Non-pigmented ciliary epithelial cell (primary cell): Measurements from ENCODE around the gene KIAA1614.

Source experiments
- DNase-seq: peaks from one replicate; pipeline ENCODE4 v3.0.0-alpha.2; 2010; ENCODE audit warnings: low read depth

The KIAA1614 gene, protein sequence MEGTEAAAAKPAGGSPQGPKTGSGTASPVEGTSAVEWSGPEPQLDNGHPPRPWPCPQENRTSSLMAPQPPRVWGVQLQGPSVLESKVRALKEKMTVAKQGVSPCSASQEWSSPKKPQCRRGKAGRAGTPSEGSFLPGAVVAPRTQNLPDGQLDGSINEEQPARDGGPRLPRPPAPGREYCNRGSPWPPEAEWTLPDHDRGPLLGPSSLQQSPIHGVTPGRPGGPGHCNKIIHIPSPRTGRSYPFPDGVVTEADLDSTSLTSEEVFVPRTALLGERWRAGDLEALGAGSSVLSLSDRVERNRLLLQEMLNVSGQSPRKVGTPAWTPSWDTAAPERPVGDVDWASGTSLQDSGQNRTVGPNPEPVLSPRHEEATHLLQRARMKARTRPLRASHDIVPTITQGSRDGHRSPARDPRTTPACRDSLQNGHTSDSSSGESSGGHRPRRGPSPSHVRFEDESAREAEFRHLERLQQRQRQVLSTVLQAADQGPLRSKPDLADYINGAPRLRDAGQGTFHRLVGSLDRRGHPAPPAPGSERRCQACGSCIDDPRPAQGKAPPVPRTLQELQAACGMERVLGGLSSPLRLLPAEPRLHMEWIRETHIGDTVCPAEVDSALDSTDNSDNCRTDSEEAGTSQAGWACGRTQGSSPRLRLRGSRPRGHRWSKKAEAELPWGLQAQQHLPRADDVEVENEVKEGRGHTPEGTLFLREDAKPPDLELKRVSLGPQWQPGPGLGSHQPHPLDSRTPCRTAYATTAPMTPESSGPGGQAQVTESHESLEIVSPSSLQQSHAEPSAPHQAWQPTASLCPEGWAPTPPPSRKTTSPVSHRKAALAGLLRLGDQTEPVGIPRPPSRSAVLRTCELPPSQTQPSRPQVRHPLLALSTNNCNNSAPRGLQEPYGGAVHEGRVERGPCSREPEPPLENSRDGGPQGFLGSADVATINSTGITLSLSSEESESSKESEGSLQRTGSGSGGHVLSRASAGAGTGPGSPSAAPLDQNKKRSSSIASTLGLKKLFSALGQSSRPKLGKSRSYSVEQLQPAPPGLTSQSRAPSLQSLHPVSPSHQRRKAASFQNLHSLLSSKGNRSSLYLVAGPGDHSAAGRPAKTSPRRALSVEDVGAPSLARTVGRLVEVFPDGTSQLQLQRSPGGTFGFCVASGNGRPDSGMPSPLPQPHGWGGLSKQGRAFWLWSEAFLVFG

DNA sequence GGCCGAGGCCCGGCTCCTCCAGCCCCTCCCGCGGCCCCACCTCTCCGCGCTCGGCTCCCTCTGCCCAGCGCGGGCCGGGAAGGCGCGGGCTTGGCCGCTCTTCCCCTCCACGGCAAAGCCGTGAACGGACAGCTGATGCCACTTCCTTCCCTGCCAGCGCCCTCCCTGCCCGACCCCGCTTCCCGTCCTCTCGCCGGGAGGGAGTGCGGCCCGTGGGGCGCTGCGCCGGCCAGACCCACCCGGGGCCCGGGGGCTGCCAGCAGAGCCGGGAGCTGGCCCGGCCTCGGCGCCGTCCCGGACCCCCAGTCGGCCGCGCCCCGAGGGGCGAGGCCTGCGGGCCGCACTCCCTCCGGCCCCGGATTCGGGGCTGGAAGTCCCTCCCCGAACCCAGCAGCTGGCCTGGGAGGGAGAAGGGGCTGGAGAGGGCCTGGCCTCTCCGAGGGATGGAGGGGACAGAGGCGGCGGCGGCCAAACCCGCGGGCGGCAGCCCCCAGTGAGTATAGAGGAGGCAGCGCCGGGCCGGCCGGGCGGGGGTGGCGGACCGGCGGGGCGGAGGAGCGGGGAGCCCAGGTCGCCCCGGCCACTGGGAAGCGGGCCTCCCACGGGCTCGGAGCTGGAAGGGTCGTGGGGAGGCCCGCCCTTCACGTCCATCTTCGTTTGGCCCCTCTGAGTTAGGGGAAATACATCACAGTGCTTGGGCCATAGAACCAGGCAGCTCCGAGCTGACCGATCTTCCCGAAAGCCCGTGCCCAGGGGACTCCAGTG, at the start of gene KIAA1614:
KIAA1614 (plus strand) TSS at position 97 of the 765 bp plus-strand sequence; CDS start at position 444, 347 bp downstream.
- no peak for DNase-seq

DNA sequence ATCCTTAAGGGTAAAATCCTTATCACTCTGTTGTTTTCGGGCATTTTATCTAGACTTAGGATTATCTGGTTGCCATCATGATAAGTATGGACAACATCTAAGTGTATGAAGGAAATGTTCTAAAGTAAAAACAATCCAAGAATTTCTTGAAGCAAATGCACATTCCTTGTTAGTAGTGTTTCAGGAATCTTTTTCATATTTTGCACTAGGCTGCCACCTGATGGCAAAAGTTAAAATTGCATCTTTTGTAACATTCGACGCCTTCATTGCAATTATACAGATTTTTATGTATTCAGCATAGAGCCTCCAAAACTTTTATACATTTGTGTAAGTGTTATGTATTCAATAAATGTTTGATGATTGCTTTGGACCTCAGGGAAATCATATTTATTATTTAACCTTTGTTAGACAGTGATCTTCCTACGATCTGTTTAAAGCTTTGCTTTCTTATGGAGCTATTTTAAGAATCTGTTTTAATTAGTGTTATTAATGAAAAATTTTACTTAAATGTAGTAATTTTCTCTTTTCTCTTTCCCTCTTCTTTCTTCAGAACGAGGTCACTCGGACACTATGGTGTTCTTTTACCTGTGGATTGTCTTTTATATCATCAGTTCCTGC, 49.4 kb upstream of the KIAA1614 start:
- DNase-seq: no peak

DNA sequence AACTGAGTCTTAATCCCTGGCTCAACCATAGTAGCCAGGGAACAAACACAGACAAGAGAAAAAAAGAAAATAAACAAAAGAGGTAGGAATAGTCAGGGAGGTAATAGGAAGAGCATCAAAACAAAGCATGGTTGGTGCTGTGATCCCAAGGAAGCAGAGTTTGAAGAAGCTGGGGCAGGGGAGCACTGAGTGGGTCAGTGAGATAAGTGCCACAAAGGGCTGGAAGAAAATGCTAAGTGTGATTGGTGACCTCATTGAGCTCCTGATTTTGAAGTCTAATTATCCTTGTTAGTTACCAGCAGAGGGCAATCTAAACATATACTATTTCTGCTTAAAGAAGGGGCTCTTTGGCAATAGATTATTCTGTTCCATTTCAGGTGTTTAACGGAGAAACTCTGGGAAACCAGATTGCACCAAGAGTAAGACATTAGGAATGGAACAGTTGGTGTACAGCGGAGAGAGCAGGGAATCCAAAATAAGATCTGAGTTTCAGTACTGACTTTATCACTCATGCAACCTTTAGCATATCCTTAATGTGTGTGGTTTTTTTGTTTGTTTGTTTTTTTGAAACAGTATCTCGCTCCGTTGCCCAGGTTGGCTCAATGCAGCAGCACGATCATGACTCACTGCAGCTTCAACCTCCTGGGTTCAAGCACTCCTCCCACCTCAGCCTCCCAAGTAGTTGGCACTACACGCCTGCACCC, 30.7 kb upstream of the KIAA1614 start:
- DNase-seq: no peak

DNA sequence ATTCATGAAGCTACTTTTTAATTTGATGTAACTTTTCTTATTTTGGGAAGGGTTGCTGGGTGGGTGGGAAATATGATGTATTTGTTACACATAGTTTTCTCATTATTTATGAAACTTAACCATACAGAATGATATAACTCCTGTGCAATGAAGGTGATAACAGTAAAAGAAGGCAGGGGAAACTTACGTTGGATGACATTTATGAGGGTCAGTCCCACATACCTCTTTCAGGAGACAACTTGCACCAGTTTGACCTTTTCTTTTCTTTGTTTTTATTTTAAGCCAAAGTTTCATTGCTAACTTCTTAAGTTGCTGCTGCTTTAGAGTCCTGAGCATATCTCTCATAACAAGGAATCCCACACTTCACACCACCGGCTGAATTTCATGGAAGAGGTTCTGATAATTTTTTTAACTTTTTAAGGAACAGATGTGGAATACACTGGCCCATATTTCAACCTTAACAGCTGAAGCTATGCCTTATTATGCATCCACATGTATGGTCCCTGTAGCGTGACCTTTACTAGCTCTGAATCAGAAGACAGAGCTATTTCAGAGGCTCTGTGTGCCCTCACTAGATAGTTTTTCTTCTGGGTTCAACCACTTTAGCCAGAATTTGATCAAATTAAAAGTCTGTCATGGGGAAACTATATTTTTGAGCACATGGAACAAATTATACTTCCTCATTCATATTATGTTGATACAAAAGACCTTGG, 28.0 kb upstream of the KIAA1614 start:
- no peak for DNase-seq

DNA sequence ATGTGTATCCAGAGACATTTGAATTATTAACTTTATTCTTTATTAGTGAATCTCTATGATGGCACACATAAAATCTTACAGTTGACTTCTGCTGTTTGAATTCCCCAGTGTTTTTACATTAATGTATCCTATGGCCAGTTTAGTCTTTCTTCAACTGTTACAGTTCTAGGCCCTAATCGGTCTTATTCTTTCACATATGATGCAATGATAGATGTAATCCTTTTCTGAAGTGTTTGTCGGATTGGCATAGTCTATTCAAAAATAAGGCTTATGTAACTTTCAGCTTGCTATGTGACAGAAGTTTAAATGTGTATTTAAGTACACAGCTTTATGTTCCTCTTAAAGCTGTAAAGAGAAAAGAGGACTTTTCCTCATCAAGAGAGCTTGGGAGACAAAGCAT, 26.4 kb upstream of the KIAA1614 start:
- DNase-seq: no peak

DNA sequence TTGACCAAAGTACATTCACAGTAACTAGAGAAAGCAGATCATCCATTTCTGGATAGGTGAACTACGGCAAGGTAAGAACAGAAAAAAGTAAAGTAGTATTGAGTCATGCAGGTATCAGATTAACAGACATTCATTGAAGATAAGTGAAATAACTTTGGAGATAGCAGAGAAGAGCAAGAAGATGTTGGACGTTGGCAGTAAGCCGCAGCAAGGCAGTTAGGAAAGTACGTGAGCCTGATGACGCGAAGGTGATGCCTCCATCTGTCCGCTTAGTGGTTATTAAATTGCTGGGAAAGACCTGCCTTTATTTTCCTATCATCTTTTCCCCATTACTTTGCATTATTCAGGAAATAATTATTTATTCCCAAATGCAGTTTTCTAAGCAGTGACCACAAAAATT, 24.9 kb upstream of the KIAA1614 start:
- DNase-seq: no peak

DNA sequence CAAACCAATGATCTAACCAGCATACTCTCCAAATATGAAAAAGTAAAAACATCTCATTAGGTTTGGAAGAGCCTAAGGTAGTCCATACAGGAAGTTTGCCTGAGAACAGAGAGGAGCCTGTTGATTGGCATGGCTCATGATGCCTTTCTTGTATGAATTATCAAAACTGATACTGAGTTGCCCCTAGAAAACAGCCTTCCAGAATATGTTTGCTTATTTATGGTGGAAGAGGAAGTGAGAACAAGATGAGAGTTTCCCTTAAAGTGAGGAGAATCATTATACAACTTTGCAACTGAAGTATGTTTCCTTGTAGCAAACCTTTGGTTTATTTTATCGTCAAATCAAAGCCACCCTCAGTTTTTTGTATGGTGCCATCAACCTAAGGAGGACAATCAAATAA, 23.8 kb upstream of the KIAA1614 start:
- DNase-seq: no peak

DNA sequence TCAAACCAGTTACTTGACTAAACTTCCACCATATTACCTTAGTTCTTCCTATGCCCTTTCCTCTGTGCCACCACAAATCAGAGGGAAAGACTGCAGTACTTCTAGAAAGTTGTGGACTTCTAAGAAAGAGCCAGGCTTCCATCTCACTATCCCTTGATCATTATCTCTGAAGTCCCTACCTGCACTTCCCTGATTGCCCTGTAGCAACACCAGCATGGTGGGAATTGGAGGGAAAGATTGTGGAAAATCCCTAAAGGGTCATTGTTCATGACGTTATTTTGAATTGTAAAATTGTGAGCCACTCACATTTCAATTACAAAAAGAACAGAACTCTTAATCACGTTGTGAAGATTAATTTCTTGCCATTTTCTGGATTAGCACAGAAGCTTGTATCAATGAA, 23.4 kb upstream of the KIAA1614 start:
- DNase-seq: no peak

DNA sequence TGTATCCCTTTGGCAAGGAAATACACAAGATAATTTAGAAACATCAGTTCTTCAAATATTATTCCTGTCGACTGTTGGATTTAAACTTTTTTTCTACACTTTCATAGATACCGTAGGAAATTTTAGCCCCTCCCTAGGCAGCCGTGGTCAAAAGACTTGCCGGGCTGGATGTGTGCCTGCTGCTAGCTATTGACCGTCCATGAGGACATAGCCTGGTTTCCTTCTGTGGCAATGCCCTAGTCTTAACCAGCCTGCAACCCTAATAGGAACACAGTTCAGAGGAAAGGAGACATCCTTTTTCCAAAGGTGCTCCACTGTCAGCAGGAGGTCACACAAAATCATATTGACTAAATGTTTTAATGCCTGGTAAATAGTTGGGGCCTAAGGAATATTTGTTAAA, 20.4 kb upstream of the KIAA1614 start:
- no peak for DNase-seq

DNA sequence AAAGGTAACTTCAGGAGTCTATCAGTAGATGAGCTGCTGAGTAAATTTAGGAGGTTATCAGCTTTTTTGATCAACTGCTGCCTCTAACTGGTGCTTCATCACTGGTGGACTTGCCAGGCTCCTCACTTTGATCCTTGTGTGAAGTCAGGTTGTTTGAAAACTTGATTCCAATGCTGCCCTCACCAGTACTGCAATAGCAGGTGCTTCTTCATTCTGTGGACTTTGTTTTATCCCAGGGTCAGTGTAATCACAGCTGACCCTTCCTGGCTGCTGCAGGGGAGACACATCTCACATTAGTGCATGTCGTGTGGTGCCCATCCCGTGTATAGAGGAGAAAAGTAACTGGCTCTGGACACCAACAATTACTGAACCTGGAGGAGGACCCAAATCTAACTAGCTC, 20.0 kb upstream of the KIAA1614 start:
- DNase-seq: no peak

DNA sequence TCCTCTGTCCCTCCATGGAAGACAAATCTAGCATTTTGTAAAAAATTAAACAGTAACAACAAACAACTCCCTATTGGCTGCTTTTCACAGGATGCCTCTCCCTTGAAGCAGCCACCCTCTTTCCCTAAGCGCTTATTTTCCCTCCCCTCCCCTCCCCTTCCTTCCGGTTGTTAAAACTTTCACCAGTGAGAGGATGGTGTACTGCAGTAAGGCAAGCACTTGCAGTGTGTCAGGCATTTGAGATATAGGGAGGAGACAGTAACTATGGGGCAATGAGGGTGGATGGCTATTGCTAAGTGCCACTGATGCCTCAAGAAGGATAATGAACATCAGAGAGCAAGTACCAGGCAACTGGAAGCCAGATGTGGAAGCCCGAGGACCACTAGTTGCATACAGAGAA, 19.1 kb upstream of the KIAA1614 start:
- DNase-seq: no peak

DNA sequence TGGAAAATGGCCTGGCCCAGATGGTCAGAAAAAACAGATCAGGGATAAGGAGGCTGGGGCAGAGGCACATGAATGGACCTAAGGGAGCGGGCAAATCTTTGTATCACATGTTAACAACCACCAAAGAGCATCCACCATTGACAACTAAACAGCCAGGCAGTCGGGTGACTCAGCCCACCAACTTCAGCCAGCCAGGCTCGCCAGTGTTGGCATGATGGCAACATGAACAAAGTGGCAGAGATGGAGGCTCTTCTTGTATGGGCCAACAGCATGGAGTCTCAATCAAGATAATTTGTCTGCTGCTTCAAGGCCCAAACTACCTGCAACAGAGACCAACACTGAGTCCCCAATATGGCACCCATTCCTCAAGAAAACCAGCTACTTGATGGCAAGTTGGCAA, 16.5 kb upstream of the KIAA1614 start:
- no peak for DNase-seq

DNA sequence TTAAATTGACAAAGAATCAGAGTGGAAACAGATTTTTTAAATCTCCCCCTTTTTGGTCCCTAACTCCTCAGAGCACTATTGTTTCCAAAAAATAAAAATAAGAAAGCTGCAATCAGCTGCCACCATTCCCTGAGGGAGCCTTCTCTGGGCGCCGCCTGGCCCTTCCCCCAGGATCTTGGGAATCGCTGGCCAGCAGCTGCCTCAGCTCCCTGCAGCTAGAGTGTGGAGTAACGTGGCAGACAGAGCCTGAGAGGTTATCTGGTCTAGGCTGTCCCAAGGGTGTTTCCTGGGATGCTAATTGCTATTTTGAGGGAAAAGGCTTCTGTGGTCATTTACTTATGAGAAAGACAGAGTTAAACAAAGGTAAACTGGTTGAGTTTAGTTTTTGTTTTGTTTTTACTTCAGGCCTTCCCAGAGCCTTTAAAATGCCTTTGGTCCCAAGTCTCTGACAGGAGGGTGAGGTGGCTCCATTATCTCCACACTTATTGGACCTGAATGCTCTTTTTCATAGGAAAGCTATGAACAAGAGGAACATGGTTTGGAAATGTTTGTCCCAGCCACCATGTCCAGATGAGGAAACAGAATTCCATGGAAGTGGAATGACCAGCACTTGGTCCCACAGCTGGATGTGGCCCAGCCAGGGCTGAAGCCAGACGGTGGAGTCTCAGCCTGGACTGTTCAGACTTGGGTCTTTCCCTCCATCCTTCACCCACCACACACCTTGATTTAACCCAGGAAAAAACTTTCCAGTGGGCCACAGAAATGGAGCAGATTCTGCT, 14.1 kb upstream of the KIAA1614 start:
- DNase-seq: no peak

DNA sequence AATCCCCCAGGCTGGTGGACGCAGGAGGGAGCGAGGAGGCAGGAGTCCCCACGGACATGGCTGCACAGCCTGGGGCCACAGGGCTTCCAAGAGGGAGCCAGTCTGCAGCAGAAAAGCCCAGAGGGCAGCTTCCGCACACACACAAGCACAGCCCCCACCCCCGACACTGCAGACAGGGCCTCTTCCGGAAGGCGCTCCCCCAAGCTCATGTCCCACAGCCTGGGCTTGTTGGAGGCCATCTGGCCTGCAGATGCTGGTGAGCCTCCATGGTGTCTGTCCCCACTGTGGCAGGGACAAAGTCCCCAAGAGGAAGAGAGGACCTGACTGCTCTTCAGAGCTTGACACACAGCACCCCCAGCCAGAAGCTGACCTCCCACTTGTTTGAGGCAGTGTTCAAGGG, 13.4 kb upstream of the KIAA1614 start:
- no peak for DNase-seq

DNA sequence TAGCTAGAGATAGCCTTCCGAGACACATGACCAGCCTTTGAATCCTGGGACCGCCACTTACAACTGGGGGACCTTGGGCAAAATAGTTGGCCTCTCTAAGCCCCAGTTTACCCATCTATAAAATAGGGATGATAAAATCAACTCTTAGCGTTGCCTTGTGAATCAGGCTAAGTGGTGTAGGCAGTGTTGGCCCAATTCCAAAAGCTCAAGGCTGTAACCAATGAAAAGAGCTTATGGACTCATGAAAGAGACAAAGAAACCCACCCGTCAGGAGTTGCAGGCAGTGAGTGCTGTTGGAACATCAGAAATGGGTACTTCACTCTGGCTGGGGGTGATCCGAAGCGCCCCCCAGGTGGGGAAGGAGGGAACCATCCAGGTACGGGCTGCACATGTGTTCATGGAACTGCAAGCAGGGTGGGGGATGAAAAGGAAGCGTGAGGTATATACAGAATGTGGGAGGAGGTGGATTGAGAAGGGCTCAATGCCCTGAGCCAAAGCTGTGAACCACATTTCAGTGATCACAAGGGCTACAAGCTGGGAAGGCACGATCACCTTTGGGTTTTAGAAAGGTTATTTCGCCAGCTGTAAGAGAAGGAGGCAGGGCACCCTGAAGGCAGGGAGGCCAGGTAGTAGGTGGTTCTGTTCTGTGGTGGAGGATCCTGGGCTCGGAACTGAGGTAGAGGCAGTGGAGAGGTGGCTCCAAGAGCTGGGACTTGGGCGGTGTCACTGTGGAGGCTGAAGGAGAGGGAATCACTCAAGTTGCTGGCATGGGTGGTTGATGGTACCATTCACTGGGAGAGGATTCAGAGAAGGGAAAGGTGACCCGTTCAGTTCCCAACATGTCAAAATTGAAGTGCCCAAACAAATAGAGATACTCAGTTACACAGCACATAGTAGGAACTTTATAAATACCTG, 11.4 kb upstream of the KIAA1614 start:
- no peak for DNase-seq

DNA sequence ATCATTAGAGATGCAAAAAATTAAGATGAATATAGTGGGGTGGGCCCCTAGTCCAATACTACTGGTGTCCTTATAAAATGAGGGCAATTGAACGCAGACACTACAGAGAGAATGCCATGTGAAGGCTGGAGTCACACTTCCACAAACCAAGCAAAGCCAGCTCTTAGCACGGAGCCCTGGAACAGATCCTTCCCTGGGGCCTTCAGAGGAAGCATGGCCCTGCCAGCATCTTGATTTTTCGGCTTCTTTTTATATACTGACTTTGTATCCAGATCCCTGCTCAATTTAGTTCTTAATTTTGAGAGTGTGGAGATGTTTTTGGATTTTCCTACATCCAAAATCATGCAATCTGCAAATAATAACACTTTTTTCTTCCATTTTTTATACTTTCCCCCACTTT, 10.2 kb upstream of the KIAA1614 start:
- DNase-seq: no peak

DNA sequence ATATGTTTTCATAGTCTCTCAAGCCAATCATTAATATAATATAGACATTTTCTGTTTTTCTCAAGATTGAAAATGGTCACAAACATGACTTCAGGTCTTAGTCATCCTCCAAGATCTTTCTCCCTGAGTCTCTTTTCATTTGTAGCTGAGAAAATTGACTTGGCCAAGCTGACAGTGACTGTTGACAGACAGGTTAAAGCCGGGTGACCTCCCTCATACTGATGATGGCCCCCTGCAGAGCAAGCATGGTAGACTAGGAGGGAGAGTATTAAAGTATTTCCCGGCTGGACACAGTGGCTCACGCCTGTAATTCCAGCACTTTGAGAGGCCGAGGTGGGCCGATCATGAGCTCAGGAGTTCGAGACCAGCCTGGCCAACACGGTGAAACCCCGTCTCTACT, 6.8 kb upstream of the KIAA1614 start:
- no peak for DNase-seq

DNA sequence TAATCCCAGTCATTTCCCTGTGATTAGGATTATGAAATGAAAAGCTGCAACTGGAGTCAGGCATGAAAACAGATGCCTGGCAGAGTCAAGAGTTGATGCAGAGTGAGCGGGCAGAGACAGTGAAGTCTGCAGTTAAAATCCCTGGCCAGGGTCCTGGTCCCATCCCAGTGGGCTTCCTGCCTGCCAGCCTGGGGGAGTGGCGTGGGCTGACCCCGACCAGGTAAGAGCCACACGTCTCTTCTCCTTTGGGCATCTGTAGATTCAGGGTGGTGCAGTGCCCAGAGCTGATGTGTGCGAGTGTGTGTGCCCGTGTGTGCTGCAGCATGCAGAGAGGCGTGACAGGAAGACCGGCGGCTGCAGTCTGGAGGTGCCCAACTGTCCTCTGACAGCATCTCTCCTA, 6.2 kb upstream of the KIAA1614 start:
- no peak for DNase-seq
